ENCODE measurements around the gene FAM149A. TPM values are rescaled to one million over a fixed set of nuclear protein-coding genes. Genes with fewer than 3 reads are reported as not detected.

The FAM149A gene
- total RNA-seq, 1 experiment from 2014 or later: 14.6 TPM

GRCh38 chr4:186109245-186109644, 4.7 kb downstream of the FAM149A start:
- H3K36me3 Mint-ChIP-seq: peaks cover 1% of the 10 kb centered on the region; the same call in 1 of the 2 replicates
- DNase-seq (ENCODE audit: low spot score) (no peak), ATAC-seq (no peak)
- ChIA-PET POLR2A (no interaction called here), CTCF (interaction anchor here (1.2 kb wide), 1 partner anchor 23 kb away, joined by 6 read pairs; no protein-coding TSS in a partner anchor)
- peaks cover 16% of the 10 kb centered on the region for H3K27me3 Mint-ChIP-seq (ENCODE audit: low read depth)
- peaks cover under 1% of the 10 kb centered on the region for H3K9me3 Mint-ChIP-seq
- H3K4me3 Mint-ChIP-seq: no peak overlapping the region
- H3K27ac Mint-ChIP-seq: no peak overlapping the region
- TF ChIP-seq TP53 (CRISPR knock-in tag; IDR thresholded peaks at IDR 0.05) (no peak), ZNF423 (CRISPR knock-in tag; IDR thresholded peaks at IDR 0.05) (no peak), HMGXB4 (CRISPR knock-in tag; IDR thresholded peaks at IDR 0.05) (no peak), IRF2 (CRISPR knock-in tag; IDR thresholded peaks at IDR 0.05; ENCODE audit: borderline replicate concordance, low read depth) (no peak), ZMAT4 (CRISPR knock-in tag; IDR thresholded peaks at IDR 0.05) (no peak)
- H3K4me1 Mint-ChIP-seq: peaks cover 33% of the 10 kb centered on the region

GRCh38 chr4:186116697-186117096, 12.2 kb downstream of the FAM149A start:
- Mint-ChIP-seq H3K9me3 (peaks cover 2% of the 10 kb centered on the region; the same call in 1 of the 2 replicates), H3K4me1 (peaks cover 21% of the 10 kb centered on the region), H3K27me3 (ENCODE audit: low read depth) (no peaks in the 10 kb centered on the region; the same call in 1 of the 2 replicates), H3K27ac (no peak overlapping the region), H3K4me3 (peak overlapping the region; percentile 45; the same call in 1 of the 2 replicates), H3K36me3 (no peaks in the 10 kb centered on the region; the same call in 1 of the 2 replicates)
- POLR2A ChIA-PET: no interaction called here
- CTCF ChIA-PET: interaction anchor here (1.3 kb wide), 1 partner anchor 9 kb away, joined by 3 read pairs; no protein-coding TSS in a partner anchor
- TF ChIP-seq JAZF1 (CRISPR knock-in tag; IDR thresholded peaks at IDR 0.05) (no peak), CDX4 (CRISPR knock-in tag; IDR thresholded peaks at IDR 0.05; ENCODE audit: borderline replicate concordance) (no peak), ESRRA (CRISPR knock-in tag; IDR thresholded peaks at IDR 0.05; ENCODE audit: borderline replicate concordance) (no peak), SMAD4 (CRISPR knock-in tag; IDR thresholded peaks at IDR 0.05) (no peak), SP1 (CRISPR knock-in tag; conservative IDR thresholded peaks at IDR 0.05) (no peak), MXD4 (CRISPR knock-in tag; IDR thresholded peaks at IDR 0.05; ENCODE audit: borderline replicate concordance) (no peak), E2F5 (CRISPR knock-in tag; IDR thresholded peaks at IDR 0.05) (no peak), FOXK1 (CRISPR knock-in tag; IDR thresholded peaks at IDR 0.05) (no peak)
- ATAC-seq: no peak
- no peak for DNase-seq (ENCODE audit: low spot score)

GRCh38 chr4:186118582-186118981, 14.1 kb downstream of the FAM149A start:
- CTCF ChIA-PET: interaction anchor here (0.6 to 2.1 kb wide), 3 partner anchors 14 to 19 kb away, joined by 4 to 10 read pairs (median 5); no protein-coding TSS in a partner anchor
- Mint-ChIP-seq H3K27ac (no peak overlapping the region), H3K9me3 (peaks cover 2% of the 10 kb centered on the region; the same call in 1 of the 2 replicates), H3K4me3 (no peak overlapping the region), H3K27me3 (ENCODE audit: low read depth) (no peaks in the 10 kb centered on the region; the same call in 1 of the 2 replicates), H3K36me3 (no peaks in the 10 kb centered on the region; the same call in 1 of the 2 replicates), H3K4me1 (peaks cover 21% of the 10 kb centered on the region)
- ATAC-seq (no peak), DNase-seq (ENCODE audit: low spot score) (no peak)
- POLR2A ChIA-PET: no interaction called here
- TF ChIP-seq EMX1 (CRISPR knock-in tag; IDR thresholded peaks at IDR 0.05): no peak
- TF ChIP-seq SOX15 (CRISPR knock-in tag; IDR thresholded peaks at IDR 0.05): no peak
- no peak for TF ChIP-seq ZNF423 (CRISPR knock-in tag; IDR thresholded peaks at IDR 0.05)
- no peak for TF ChIP-seq E2F5 (CRISPR knock-in tag; IDR thresholded peaks at IDR 0.05)
- no peak for TF ChIP-seq ZBTB21 (CRISPR knock-in tag; IDR thresholded peaks at IDR 0.05; ENCODE audit: borderline replicate concordance)
- no peak for TF ChIP-seq PRDM15 (CRISPR knock-in tag; IDR thresholded peaks at IDR 0.05)
- TF ChIP-seq GABPB1 (CRISPR knock-in tag; IDR thresholded peaks at IDR 0.05): no peak
- TF ChIP-seq IRF2 (CRISPR knock-in tag; IDR thresholded peaks at IDR 0.05; ENCODE audit: borderline replicate concordance, low read depth): no peak
- TF ChIP-seq OVOL2 (CRISPR knock-in tag; IDR thresholded peaks at IDR 0.05; ENCODE audit: borderline replicate concordance): no peak
- no peak for TF ChIP-seq ZNF219 (CRISPR knock-in tag; IDR thresholded peaks at IDR 0.05; ENCODE audit: borderline replicate concordance)
- no peak for TF ChIP-seq ATF1 (CRISPR knock-in tag; IDR thresholded peaks at IDR 0.05)
- no peak for TF ChIP-seq MAX (CRISPR knock-in tag; IDR thresholded peaks at IDR 0.05)
- TF ChIP-seq ERG (CRISPR knock-in tag; IDR thresholded peaks at IDR 0.05): no peak

All from WTC11 (cell line).